Measurements from ENCODE around the gene SARDH.

- TF ChIP-seq CTCF (IDR thresholded peaks at IDR 0.05 in 8 of 11, conservative IDR thresholded peaks at IDR 0.05 in 3 of 11) (no peak), POLR2A (IDR thresholded peaks at IDR 0.05) (no peak)
Measured at GRCh38 chr9:133771486-133772482, 33.6 kb upstream of the SARDH start.

Data from spleen (tissue), 7 donors.